HG02759 (cell line): Measurements from ENCODE around the gene SPATA31D4.
A peak's percentile ranks its signal among the peaks of the same experiment; 100 is the strongest.
"Not testable (repeated sequence)": the region's sequence is repeated elsewhere in the genome, so short reads cannot be mapped to it uniquely, and the experiment has no call there.

Experiments
- ATAC-seq: cut with Tn5 transposase; IDR thresholded peaks from one replicate; pipeline ENCODE4 v1.9.1; 2021; ENCODE audit warnings: mild to moderate bottlenecking, moderate library complexity; ENCODE audit not compliant: unreplicated experiment

Gene SPATA31D4

DNA sequence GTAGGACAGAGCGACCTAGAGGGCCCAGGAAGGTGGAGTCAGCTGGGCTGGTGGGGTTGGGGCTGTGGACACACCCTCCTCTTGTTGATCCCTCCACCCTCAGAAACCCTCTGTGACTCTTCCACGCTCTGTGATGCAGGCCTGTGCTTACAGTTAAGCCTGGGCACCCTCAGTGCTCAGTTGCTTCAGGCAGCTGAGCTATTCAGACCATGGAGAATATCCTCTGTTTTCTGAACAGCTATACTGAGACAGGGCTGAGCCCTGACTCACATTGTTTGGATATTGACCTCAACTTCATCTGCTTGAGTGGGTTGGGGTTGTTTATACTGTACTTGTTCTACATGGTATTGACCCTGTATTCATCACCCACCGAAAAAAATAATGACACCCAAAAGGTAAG, at the start of gene SPATA31D4:
SPATA31D4 (plus strand) TSS at position 124 of the 400 bp plus-strand sequence; CDS start at position 210, 86 bp downstream.
- ATAC-seq: not testable (repeated sequence)

DNA sequence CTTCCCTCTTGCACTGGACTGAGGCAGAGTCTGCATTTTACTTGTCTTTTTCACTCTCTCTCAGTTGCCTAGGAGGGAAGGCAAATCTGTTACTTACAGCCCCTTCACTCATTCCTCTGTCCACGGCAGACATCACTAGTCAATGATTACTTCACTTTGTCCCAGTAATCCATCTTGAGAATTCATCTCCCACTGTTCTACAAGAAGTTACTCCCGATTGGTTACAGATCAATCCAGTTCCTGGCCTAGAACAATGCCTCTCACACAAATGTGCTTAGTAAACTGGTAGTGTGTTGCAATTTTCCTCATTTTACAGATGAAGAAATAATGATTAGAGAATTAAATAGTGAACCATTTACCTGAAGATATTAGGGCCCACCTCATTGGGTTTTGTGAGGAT, 49.7 kb upstream of the SPATA31D4 start:
- no peak for ATAC-seq

DNA sequence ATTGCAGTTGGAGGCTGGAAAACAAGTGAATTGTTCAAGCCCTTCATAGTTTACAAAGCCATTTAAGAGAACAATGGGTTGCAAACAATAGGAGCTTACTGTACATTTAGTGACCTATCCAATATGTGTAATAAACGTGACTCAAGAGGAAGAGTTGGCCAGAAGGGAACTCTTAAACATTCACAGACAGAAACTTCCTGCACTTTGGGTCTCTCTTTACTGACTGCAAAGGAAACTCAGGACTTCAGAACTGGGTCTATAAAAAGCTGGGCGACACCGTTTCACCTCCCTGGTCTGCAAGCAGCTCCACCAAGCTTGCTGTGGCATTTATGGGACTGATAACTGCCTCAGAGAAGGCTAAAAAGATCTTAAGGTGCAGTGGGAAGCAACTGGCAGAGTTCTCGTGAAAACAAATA, 48.7 kb upstream of the SPATA31D4 start:
- ATAC-seq: no peak

DNA sequence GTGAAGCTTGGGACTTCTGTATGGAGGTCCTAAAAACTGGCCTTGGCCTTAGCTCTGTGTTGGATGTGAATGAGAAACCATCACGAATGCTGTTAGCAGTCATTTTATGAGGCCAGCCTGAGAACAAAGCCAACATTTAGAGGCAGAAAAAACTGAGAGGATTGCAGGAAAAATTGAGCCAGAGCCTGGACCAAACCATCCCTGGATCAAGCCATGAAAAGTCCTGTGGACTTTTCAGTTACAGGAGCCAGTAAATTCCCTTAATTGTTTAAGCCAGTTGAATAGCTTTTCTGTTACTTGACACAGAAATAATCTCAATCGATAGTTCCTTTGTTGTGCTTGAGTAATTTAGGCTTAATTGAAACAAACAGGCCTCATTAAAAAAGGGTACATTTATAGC, 42.6 kb upstream of the SPATA31D4 start:
- no peak for ATAC-seq

DNA sequence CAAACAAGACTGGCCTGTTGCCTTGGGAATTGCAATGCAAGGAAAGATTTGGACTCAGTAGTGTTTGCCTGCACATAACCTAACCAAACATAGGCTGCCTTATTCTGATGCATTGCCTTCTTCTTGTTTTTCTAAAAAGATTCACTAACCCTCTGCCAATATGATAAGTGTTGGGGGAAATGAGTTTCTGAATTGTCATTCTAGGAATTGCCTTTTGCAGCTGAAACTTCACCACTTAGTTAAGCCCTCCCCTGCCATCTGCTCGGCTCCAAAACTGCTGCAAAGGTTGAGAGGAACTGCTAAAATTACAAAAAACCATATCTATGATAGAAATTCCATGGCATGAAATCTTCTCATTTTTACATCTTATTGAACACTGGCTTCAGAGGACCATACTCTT, 41.6 kb upstream of the SPATA31D4 start:
- ATAC-seq: no peak

DNA sequence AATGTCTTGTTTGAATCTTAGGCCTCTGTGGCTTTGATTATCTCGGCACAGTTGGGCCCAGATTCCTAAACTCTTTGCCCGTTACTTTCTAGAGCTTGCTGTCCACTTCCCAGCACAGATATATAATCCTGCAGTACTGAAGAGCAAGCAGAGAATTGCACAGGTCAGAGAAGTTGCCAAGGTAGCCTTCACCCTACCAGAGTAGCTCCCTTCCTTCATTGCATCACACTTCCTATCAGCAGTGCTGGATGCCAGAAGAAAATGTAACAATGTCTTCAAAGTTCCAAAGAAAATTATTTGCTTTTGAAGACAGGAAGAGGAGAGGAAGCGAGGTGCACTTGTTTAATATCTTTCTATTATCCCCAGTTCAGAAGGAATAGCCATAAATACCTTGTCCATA, 38.1 kb upstream of the SPATA31D4 start:
- ATAC-seq: no peak

DNA sequence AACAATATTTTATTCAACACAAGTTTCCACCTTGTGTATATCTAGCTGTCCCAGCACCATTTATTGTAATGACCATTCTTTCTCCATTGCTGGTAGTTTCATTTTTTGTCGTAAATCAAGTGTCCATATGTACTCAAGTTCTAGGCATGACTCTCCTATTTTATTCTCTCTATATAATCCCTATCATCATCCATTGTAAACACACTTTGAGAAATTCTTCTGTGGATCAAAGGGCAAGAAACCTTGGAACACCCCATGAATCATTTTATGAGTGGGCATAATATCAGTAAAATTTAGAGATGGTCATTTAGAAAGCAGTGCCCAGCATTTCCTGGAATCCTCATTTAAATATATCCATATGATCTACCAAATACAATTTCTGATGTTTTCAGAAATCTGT, 35.8 kb upstream of the SPATA31D4 start:
- no peak for ATAC-seq

DNA sequence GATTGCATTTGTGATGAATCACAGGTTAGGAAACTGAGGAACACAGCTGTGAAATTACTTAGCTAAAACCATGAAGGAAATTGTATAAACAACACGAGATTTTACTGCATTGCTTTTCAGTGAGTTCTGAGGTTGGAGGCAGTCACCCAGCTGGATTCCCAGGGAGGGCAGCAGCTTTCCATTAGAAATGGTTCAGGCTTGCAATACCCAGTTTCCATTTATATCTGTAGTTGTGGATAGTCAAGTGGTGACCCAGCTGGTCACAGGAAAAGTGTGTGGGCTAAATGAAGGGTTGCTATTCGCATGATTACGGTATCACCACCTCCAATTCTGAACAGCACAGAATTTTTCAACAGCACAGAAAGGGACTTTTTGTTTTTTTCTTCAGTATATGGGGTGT, 34.3 kb upstream of the SPATA31D4 start:
- ATAC-seq: no peak

DNA sequence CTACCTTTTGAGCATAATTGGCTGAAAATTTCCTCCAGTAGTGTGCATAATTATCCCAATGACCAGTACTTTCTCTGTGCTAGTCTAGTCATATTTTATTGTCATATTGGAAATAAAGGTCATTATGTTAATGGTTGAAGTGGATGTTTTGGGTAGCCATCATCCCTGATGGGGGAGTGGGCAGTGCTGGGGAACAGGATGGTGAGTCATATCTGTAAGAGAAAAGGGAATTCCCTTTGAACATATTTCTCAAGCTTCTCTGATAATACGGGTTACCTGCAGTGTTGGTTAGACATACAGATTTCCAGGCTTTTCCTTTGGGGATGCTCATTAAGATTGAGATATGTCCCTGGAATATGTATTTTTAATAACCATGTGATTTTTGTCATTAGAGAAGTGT, 33.3 kb upstream of the SPATA31D4 start:
- ATAC-seq: peak; percentile 59

DNA sequence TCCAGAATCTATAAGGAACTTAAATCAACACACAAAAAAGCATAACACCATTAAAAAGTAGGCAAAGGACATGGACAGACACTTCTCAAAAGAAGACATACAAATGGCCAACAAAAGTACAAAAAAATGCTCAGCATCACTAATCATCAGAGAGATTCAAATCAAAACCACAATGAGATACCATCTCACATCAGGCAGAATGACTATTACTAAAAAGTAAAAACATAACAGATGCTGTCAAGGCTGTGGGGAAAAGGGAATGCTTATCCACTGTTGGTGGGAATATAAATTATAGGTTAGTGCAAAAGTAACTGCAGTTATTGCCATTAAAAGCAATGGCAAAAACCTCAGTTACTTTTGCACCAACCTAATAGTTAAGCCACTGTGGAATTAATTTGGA, 32.2 kb upstream of the SPATA31D4 start:
- no peak for ATAC-seq

DNA sequence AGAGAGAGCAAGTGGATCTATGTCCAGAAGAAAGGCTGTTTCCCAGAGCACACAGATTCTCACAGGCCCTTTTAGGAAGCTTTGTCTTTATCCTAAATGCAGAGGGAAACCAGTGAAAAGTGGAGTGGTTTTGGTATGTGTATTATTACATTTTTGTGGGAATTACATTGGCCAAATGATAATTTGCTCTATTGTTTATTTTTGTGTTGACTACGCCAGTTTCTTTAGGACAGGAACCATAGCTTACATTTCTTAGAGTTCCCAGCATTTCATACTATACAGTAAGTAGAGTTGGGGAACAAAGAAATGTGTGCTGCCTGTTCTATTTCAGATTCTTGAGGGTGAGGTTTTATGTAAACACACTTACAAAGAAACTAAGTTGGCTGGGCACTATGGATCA, 29.4 kb upstream of the SPATA31D4 start:
- ATAC-seq: no peak

DNA sequence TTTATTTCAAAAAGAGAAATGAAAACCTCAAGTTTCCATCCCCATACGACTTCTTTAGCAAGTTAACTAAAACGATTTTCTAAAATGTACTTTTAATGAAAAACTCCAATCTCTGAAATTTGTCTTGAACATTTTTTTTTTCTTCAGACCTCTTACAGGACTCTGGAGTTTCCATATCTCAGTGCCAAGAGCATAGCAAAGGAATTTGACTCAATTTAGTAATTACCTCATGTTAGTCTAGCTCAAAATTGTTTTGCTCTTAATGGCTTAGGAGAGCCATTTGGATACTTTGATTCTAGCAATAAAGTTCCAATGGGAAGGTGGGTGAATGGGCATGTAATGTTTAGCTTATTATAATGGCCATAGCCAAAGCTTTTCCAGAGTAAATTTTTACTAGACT, 26.0 kb upstream of the SPATA31D4 start:
- ATAC-seq: no peak

DNA sequence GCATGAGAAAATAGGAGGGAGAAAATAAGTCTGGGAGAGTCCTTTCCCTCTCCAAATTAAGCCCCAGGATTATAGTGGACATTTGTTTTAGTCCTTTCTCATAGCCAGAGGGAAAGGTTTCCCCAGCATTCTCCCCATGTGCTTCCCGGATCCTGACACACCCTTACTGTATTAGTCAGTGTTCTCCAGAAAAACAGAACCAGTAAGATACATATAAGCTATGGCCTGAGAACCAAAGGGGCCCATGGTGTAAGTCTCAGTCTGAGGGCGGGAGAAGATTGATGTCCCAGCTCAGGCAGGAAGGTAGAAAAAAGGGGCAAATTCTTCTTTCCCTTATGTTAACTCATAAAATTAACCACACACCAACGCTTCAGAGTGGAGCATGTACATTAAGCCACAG, 25.6 kb upstream of the SPATA31D4 start:
- ATAC-seq: no peak

DNA sequence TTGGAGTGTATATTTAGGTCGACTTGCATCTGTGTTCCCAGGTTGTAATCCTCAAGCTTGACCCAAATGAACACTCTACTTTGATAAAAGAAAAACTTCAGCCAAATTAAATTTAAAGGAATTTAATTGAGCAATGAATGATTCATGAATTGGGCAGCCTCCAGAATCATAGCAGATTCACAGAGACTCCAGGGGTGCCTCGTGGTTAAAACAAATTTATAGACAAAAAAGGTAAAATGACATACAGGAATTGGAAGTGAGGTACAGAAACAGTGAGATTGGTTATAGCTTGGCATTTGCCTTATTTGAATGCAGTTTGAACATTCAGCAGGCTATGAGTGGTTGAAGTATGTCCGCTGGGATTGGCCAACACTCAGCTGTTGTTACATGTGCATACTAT, 21.6 kb upstream of the SPATA31D4 start:
- ATAC-seq: no peak

DNA sequence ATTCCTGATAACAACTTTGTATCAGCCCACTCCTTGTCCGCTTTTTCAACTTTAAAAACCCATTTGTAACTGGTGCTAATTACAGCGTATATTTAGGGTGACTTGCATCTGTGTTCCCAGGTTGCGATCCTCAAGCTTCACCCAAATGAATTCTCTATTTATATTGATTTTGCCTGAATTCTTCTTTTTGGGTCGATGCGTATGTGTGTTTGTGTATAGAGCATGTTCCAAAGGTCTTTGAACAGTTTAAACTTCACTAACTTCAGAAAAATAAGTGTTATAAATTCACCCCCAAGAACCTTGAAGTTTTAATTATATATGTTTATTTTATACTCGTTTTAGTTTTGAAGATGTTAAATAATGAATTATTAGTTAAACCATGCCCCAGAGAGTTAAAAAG, 16.1 kb upstream of the SPATA31D4 start:
- ATAC-seq: no peak

DNA sequence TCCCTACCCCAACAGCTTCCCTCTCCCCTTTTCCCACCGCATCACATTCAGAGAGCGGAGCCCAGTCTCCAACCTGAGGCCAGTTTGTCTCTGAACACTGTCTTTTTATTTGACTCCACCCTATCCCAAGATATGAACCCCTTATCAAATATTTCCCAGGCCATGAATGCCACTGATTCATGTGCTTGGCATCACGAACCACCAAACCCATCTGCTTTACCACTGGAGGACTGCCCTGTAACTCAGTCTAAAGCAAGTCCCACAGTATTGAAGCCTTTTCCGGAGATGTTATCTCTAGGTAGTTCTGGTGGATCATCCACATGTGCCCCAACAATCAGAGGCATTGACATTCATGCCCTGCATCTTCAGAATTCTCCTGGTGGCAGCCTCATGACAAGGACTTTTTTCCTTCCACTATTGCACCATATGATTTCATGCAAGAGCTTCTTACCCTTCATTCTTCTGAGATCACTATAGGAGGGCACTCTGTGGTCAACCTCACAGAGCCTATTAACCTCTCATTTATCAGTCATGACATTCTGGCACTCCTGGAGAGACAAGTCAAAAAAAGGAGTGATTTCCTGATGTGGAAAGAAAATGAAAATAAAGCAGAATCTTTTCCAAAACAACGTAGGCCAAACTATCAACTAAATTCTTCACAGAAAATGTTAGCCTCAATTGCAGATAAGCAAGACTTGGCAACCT, 12.3 kb upstream of the SPATA31D4 start:
- no peak for ATAC-seq

DNA sequence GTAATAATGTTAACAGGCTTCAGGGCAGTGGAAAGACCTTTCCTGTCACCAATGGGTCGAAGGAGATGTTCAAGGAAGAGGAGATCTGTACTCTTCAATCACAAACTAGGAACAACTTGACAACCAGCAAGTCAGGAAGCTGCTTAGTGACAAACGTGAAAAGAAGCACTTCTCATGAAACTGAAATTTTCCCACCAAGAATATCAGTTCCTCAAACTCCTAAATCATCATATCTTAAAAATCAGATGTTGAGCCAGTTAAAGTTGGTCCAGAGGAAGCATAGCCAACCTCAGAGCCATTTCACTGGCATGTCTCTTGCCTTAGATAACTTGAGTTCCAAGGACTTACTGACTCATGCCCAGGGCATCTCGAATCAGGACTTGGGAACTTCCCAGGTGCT, 9.7 kb upstream of the SPATA31D4 start:
- not testable (repeated sequence) for ATAC-seq

DNA sequence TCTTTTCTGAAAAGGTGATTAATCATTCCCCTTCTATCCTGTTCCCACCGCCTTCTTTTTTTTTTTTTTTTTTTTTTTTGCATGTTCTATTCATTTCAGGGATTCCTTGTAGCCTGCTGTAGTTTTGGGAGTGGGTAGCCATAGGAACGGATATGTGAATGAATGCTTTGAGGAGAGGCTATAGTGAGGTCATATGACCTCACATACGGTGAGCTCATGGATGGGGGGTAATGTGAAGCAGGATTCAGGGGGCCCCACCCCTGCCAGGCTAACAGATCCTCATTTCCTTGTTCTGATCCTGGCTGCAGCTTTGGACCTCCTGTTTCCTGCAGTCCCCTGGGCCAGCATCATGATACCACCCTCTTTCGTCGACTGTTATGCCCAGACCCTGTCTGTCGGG, 1.9 kb downstream of the SPATA31D4 start:
- not testable (repeated sequence) for ATAC-seq

DNA sequence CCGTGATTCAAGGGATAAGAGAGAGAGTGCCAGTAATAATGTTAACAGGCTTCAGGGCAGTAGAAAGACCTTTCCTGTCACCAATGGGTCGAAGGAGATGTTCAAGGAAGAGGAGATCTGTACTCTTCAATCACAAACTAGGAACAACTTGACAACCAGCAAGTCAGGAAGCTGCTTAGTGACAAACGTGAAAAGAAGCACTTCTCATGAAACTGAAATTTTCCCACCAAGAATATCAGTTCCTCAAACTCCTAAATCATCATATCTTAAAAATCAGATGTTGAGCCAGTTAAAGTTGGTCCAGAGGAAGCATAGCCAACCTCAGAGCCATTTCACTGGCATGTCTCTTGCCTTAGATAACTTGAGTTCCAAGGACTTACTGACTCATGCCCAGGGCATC, 5.3 kb downstream of the SPATA31D4 start:
- not testable (repeated sequence) for ATAC-seq

DNA sequence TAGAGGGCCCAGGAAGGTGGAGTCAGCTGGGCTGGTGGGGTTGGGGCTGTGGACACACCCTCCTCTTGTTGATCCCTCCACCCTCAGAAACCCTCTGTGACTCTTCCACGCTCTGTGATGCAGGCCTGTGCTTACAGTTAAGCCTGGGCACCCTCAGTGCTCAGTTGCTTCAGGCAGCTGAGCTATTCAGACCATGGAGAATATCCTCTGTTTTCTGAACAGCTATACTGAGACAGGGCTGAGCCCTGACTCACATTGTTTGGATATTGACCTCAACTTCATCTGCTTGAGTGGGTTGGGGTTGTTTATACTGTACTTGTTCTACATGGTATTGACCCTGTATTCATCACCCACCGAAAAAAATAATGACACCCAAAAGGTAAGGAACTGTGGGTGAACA, 15.2 kb downstream of the SPATA31D4 start, which contains the start of gene SPATA31D3:
SPATA31D3 (plus strand) TSS at position 108 of the 400 bp plus-strand sequence; CDS start at position 194, 86 bp downstream.
- not testable (repeated sequence) for ATAC-seq

DNA sequence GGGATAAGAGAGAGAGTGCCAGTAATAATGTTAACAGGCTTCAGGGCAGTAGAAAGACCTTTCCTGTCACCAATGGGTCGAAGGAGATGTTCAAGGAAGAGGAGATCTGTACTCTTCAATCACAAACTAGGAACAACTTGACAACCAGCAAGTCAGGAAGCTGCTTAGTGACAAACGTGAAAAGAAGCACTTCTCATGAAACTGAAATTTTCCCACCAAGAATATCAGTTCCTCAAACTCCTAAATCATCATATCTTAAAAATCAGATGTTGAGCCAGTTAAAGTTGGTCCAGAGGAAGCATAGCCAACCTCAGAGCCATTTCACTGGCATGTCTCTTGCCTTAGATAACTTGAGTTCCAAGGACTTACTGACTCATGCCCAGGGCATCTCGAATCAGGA, 20.4 kb downstream of the SPATA31D4 start:
- ATAC-seq: not testable (repeated sequence)

DNA sequence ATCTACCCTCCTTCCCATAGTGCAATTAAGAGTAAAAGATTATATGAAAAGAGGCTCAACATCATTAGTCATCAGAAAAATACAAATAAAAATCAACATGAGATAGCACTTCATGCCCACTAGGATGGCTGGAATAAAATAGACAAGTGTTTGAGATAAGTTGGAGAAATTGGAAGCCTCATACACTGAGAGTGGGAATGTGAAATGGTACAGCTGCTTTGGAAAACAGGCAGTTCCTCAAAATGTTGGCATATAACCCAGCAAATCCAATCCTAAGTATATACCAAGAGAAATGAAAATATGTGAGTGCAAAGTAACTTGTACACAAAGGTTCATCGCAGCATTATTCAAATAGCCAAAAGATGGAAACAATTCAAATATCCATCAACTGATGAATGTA, 24.9 kb downstream of the SPATA31D4 start:
- no peak for ATAC-seq

DNA sequence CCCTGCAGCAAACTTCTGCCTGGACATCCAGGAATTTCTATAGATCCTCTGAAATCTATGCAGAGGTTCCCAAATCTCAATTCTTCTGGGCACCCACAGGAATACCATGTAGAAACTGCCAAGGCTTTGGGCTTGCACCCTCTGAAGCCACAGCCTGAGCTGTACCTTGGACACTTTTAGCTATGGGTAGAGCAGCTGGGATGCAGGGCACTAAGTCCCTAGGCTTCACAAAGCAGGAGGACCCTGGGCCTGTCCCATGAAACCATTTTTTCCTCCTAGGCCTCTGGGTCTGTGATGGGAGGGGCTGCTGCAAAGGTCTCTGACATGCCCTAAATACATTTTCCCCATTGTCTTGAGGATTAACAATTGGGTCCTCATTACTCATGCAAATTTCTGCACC, 27.4 kb downstream of the SPATA31D4 start:
- ATAC-seq: no peak
